Stimulated activated CD4-positive, alpha-beta T cell treated with anti-CD3 and anti-CD28 coated beads, TNF-alpha, amount 100 ng/mL, for 4 hours (primary cell): ENCODE results near the gene RFT1.
A peak's percentile ranks its signal among the peaks of the same experiment; 100 is the strongest.
"Not testable (repeated sequence)": the region's sequence is repeated elsewhere in the genome, so short reads cannot be mapped to it uniquely, and the experiment has no call there.

Experiments used
- DNase-seq, 3 experiments: peaks; one replicate each; pipeline ENCODE4 v3.0.0-alpha.2; 2020; ENCODE audit warnings: low read depth in 3 of 3

RFT1 gene

GRCh38 chr3:53163444-53164387, 33.5 kb upstream of the RFT1 start:
- DNase-seq: no peak

GRCh38 chr3:53162672-53163443, 32.6 kb upstream of the RFT1 start:
- DNase-seq: peak; percentile 21 to 55 (median 48)

GRCh38 chr3:53161820-53162671, 31.8 kb upstream of the RFT1 start:
- DNase-seq: peak; percentile 16 to 49 (median 35)

GRCh38 chr3:53161450-53161819, 31.2 kb upstream of the RFT1 start:
- peak in 1 of 3 experiments; percentile 8 for DNase-seq

- DNase-seq: peak; percentile 64 to 70 (median 68)
Observed at GRCh38 chr3:53160660-53161449, 30.6 kb upstream of the RFT1 start, which contains the start of gene PRKCD. TSS of gene PRKCD (plus strand) at chr3:53161209. CDS start at chr3:53178423, 17,214 bp downstream.

- DNase-seq: no peak
Observed at GRCh38 chr3:53160061-53160659, 29.9 kb upstream of the RFT1 start.

GRCh38 chr3:53159156-53160060, 29.2 kb upstream of the RFT1 start:
- DNase-seq: no peak

- DNase-seq: no peak
Observed at GRCh38 chr3:53158765-53159155, 28.5 kb upstream of the RFT1 start.

GRCh38 chr3:53157974-53158580, 27.8 kb upstream of the RFT1 start:
- DNase-seq: no peak

GRCh38 chr3:53156368-53156834, 26.2 kb upstream of the RFT1 start:
- no peak for DNase-seq

GRCh38 chr3:53155760-53156159, 25.5 kb upstream of the RFT1 start:
- no peak for DNase-seq

GRCh38 chr3:53154881-53155285, 24.6 kb upstream of the RFT1 start:
- DNase-seq: no peak

GRCh38 chr3:53153980-53154379, 23.7 kb upstream of the RFT1 start:
- no peak for DNase-seq

GRCh38 chr3:53153264-53153823, 23.1 kb upstream of the RFT1 start:
- no peak for DNase-seq

GRCh38 chr3:53151870-53152660, 21.8 kb upstream of the RFT1 start:
- DNase-seq: no peak

- no peak for DNase-seq
Observed at GRCh38 chr3:53151465-53151864, 21.2 kb upstream of the RFT1 start.

GRCh38 chr3:53151086-53151438, 20.8 kb upstream of the RFT1 start:
- DNase-seq: not testable (repeated sequence)
